Breast epithelium (tissue), 3 donors: ENCODE measurements around the gene ATXN1.

ENCODE experiments used
- CTCF ChIP-seq, 3 donors: fragments of 450-650 bp; IDR thresholded peaks; one replicate each; pipeline ENCODE4 v1.5.1; 2016 to 2017; ENCODE audit warnings: antibody characterized with exemption in 3 of 3, mild to moderate bottlenecking in 3 of 3, moderate library complexity in 3 of 3
- POLR2A ChIP-seq: fragments of 450-650 bp; IDR thresholded peaks from one replicate; pipeline ENCODE4 v1.6.1; 2016; ENCODE audit warnings: antibody characterized with exemption, mild to moderate bottlenecking, moderate library complexity

GRCh38 chr6:16473184-16473907, 287.9 kb downstream of the ATXN1 start:
- TF ChIP-seq POLR2A: no peak
- no peak for TF ChIP-seq CTCF (IDR thresholded peaks at IDR 0.05)
